H1 (cell line): ENCODE results near the gene RNF215. TPM values are rescaled to one million over a fixed set of nuclear protein-coding genes. Genes with fewer than 3 reads are reported as not detected.
A peak's percentile ranks its signal among the peaks of the same experiment; 100 is the strongest.

Source experiments
- CTCF ChIA-PET: fragments of 300-600 bp; sonication (Branson Sonifier 250); formaldehyde crosslinking; loops from one replicate; lab custom pipeline; 2021; ENCODE audit not compliant: partially characterized antibody; lab: Charles Lee
- POLR2A ChIA-PET: fragments of 300-600 bp; sonication (Branson Sonifier 250); formaldehyde crosslinking; loops from one replicate; lab custom pipeline; 2021; ENCODE audit warnings: inconsistent platforms; ENCODE audit not compliant: partially characterized antibody; lab: Charles Lee
- DNase-seq, 2 experiments: peaks; one replicate each; pipeline versions ENCODE4 v3.0.0 to v3.0.0-alpha.2; 2010 to 2022; ENCODE audit warnings: low spot score in 2 of 2, low read depth in 1 of 2, mixed read lengths in 1 of 2
- FAIRE-seq: peaks from 2 replicates; lab custom pipeline; 2011; peaks lifted over from hg19 to GRCh38; lab: Jason Lieb, UNC
- H2AFZ ChIP-seq: 2 replicates; pipeline ENCODE4 v1.8.1; 2012; ENCODE audit warnings: low read length, inconsistent platforms
- H2AK5ac ChIP-seq: 2 replicates; pipeline ENCODE4 v1.6.1; 2013; ENCODE audit warnings: low read depth, low read length
- H2BK120ac ChIP-seq: replicated peaks from 2 replicates; pipeline ENCODE3; 2013; ENCODE audit warnings: low read depth, low read length, inconsistent platforms
- H2BK12ac ChIP-seq: 2 replicates; pipeline ENCODE4 v1.6.1; 2013; ENCODE audit warnings: low read depth, low read length
- H2BK15ac ChIP-seq: 2 replicates; pipeline ENCODE4 v1.6.1; 2013; ENCODE audit warnings: low read length
- H2BK20ac ChIP-seq: 2 replicates; pipeline ENCODE4 v1.6.1; 2013; ENCODE audit warnings: low read length
- H2BK5ac ChIP-seq: 2 replicates; pipeline ENCODE4 v1.6.1; 2013; ENCODE audit warnings: low read depth, low read length
- H3K14ac ChIP-seq: 2 replicates; pipeline ENCODE4 v1.6.1; 2013; ENCODE audit warnings: inconsistent platforms; ENCODE audit not compliant: insufficient read length
- H3K18ac ChIP-seq: 2 replicates; pipeline ENCODE4 v1.6.1; 2013; ENCODE audit warnings: low read length; ENCODE audit errors: extremely low read depth
- H3K23ac ChIP-seq: 2 replicates; pipeline ENCODE4 v1.6.1; 2013; ENCODE audit warnings: inconsistent platforms; ENCODE audit not compliant: insufficient read length
- H3K23me2 ChIP-seq: 2 replicates; pipeline ENCODE4 v1.6.1; 2013; ENCODE audit warnings: low read depth, low read length
- H3K27ac ChIP-seq: 2 replicates; pipeline ENCODE4 v1.6.1; 2011; ENCODE audit warnings: low read depth, low read length, inconsistent platforms
- H3K27me3 ChIP-seq, 4 experiments: replicated peaks in 1 of 4; 1 replicate in 1 of 4; 2 replicates in 3 of 4; pipeline versions ENCODE4 v1.6.1 to v1.8.1; 2011 to 2013; ENCODE audit warnings: low read length in 3 of 4, mild to moderate bottlenecking in 3 of 4, inconsistent platforms in 2 of 4, mixed read lengths in 2 of 4, moderate library complexity in 1 of 4; ENCODE audit not compliant: control insufficient read depth in 3 of 4, insufficient read depth in 3 of 4; ENCODE audit errors: extremely low read depth in 1 of 4
- H3K36me3 ChIP-seq, 4 experiments: 2 replicates each; pipeline versions ENCODE4 v1.6.1 to v1.8.1; 2011 to 2013; ENCODE audit warnings: mild to moderate bottlenecking in 4 of 4, low read length in 3 of 4, moderate library complexity in 2 of 4, control low read depth in 1 of 4, inconsistent platforms in 1 of 4; ENCODE audit not compliant: insufficient read depth in 4 of 4, control insufficient read depth in 2 of 4
- H3K4ac ChIP-seq: replicated peaks from 2 replicates; pipeline ENCODE3; 2013; ENCODE audit warnings: low read length, low read depth, mixed read lengths, inconsistent platforms; ENCODE audit not compliant: insufficient read length
- H3K4me1 ChIP-seq, 4 experiments: replicated peaks in 1 of 4; 1 replicate in 1 of 4; 2 replicates in 3 of 4; pipeline versions ENCODE4 v1.6.1 to v1.8.1; 2011 to 2013; ENCODE audit warnings: low read length in 3 of 4, inconsistent platforms in 2 of 4, mixed read lengths in 1 of 4; ENCODE audit not compliant: insufficient read depth in 4 of 4, control insufficient read depth in 3 of 4
- H3K4me2 ChIP-seq, 2 experiments: 2 replicates each; pipeline versions ENCODE4 v1.6.1 to v1.8.1; 2011 to 2013; ENCODE audit warnings: low read depth in 2 of 2, low read length in 2 of 2, control low read depth in 1 of 2, inconsistent platforms in 1 of 2, mild to moderate bottlenecking in 1 of 2; ENCODE audit not compliant: insufficient read depth in 1 of 2
- H3K4me3 ChIP-seq, 4 experiments: fragments of 200-600, 300-600 bp in 1 of 4; sonication (generic), shearing (Covaris generic), sonication (Bioruptor Twin) in 1 of 4; 2 replicates each; pipeline versions ENCODE4 v1.5.1 to v1.8.1; 2011 to 2016; ENCODE audit warnings: low read length in 4 of 4, low read depth in 3 of 4, control low read depth in 2 of 4, inconsistent platforms in 2 of 4, mild to moderate bottlenecking in 2 of 4, mixed read lengths in 1 of 4, moderate library complexity in 1 of 4; ENCODE audit not compliant: insufficient read depth in 2 of 4; ENCODE audit errors: extremely low read depth in 1 of 4
- H3K56ac ChIP-seq: replicated peaks from 2 replicates; pipeline ENCODE3; 2013; ENCODE audit warnings: low read depth, mild to moderate bottlenecking, mixed read lengths, low read length, inconsistent platforms; ENCODE audit not compliant: insufficient read length
- H3K79me1 ChIP-seq: 2 replicates; pipeline ENCODE4 v1.6.1; 2013; ENCODE audit warnings: low read depth, low read length, control low read depth
- H3K79me2 ChIP-seq, 2 experiments: 2 replicates each; pipeline versions ENCODE4 v1.6.1 to v1.8.1; 2012 to 2013; ENCODE audit warnings: low read length in 2 of 2, mild to moderate bottlenecking in 2 of 2, inconsistent platforms in 1 of 2; ENCODE audit not compliant: insufficient read depth in 2 of 2, control insufficient read depth in 1 of 2
- H3K9ac ChIP-seq, 4 experiments: replicated peaks in 1 of 4; 1 replicate in 1 of 4; 2 replicates in 3 of 4; pipeline versions ENCODE4 v1.6.1 to v1.8.1; 2011 to 2013; ENCODE audit warnings: low read depth in 3 of 4, low read length in 3 of 4, control low read depth in 2 of 4, mild to moderate bottlenecking in 2 of 4, moderate library complexity in 2 of 4, inconsistent platforms in 1 of 4; ENCODE audit errors: extremely low read depth in 1 of 4
- H3K9me3 ChIP-seq, 2 experiments: 2 replicates each; pipeline versions ENCODE4 v1.6.1 to v1.8.1; 2012 to 2013; ENCODE audit warnings: mild to moderate bottlenecking in 2 of 2, moderate library complexity in 2 of 2, control low read depth in 1 of 2, inconsistent platforms in 1 of 2, low read depth in 1 of 2, low read length in 1 of 2, mixed read lengths in 1 of 2; ENCODE audit not compliant: insufficient read depth in 2 of 2
- H4K20me1 ChIP-seq, 2 experiments: replicated peaks in 1 of 2; 2 replicates each; pipeline versions ENCODE3 to v1.8.1; 2011 to 2013; ENCODE audit warnings: inconsistent platforms in 2 of 2, low read length in 2 of 2, mild to moderate bottlenecking in 1 of 2; ENCODE audit not compliant: insufficient read depth in 2 of 2, control insufficient read depth in 1 of 2
- H4K5ac ChIP-seq: 2 replicates; pipeline ENCODE4 v1.6.1; 2013; ENCODE audit warnings: low read length, low read depth, mixed read lengths, inconsistent platforms; ENCODE audit not compliant: insufficient read length
- H4K8ac ChIP-seq: 2 replicates; pipeline ENCODE4 v1.8.0; 2013; ENCODE audit warnings: mild to moderate bottlenecking, moderate library complexity, low read length, inconsistent platforms; ENCODE audit not compliant: insufficient read depth; ENCODE audit errors: extremely low read depth
- H4K91ac ChIP-seq: replicated peaks from 2 replicates; pipeline ENCODE3; 2013; ENCODE audit warnings: low read length, mixed read lengths, inconsistent platforms; ENCODE audit not compliant: insufficient read length
- BRCA1 ChIP-seq: IDR thresholded peaks from 2 replicates; pipeline ENCODE4 v1.6.1; 2012; ENCODE audit warnings: low read depth, low read length, improper control_type of control experiment
- CHD1 ChIP-seq: IDR thresholded peaks from 2 replicates; pipeline ENCODE4 v1.6.1; 2012; ENCODE audit warnings: low read depth, low read length, improper control_type of control experiment
- CHD2 ChIP-seq: IDR thresholded peaks from 2 replicates; pipeline ENCODE4 v1.6.1; 2012; ENCODE audit warnings: low read length, improper control_type of control experiment
- EZH2 ChIP-seq: fragments of 200-600 bp; sonication (generic); IDR thresholded peaks from 2 replicates; pipeline ENCODE4 v1.7.1; 2012; ENCODE audit warnings: low read depth, mild to moderate bottlenecking, moderate library complexity, low read length, inconsistent platforms; ENCODE audit not compliant: severe bottlenecking
- FOSL1 ChIP-seq: IDR thresholded peaks from 2 replicates; pipeline ENCODE4 v1.6.1; 2011; ENCODE audit warnings: mild to moderate bottlenecking, low read depth, low read length, moderate library complexity; ENCODE audit not compliant: insufficient read depth
- KDM5A ChIP-seq: fragments of 200-600 bp; IDR thresholded peaks from 2 replicates; pipeline ENCODE4 v1.7.1; 2012; ENCODE audit warnings: mild to moderate bottlenecking, low read length, inconsistent platforms, mixed read lengths
- MAX ChIP-seq: IDR thresholded peaks from 2 replicates; pipeline ENCODE4 v1.6.1; 2012; ENCODE audit warnings: inconsistent platforms
- NANOG ChIP-seq: IDR thresholded peaks from 2 replicates; pipeline ENCODE4 v1.6.1; 2011; ENCODE audit warnings: low read length, low read depth, mild to moderate bottlenecking, inconsistent platforms; ENCODE audit not compliant: insufficient read depth, poor library complexity, severe bottlenecking
- WGBS, 2 experiments: shearing (Covaris generic) in 1 of 2; methylation state at CpG; one replicate each; pipeline versions ENCODE4 v1.1.6 to v1.1.7; 2013 to 2015; ENCODE audit warnings: low lambda C conversion rate in 2 of 2, mixed read lengths in 2 of 2, inconsistent platforms in 1 of 2, low coverage in 1 of 2, missing lambda C conversion rate in 1 of 2; ENCODE audit not compliant: insufficient replicate concordance in 2 of 2, insufficient coverage in 1 of 2, insufficient read length in 1 of 2; ENCODE audit errors: extremely low coverage in 1 of 2, missing lambda C conversion rate in 1 of 2; 5-methylcytosine and 5-hydroxymethylcytosine counted together
- polyA plus RNA-seq, 7 experiments: library from polyadenylated mRNA; depleted of rRNA in 3 of 7; stranded (reverse) in 5 of 7; unstranded in 2 of 7; fragments of >200 nt in 5 of 7; fragments of 200-250 nt in 2 of 7; gene quantifications; 1 replicate in 5 of 7; 2 replicates in 1 of 7; 4 replicates in 1 of 7; pipeline versions ENCODE4 v1.2.1 to v1.2.3, GENCODE V29; 2011 to 2013; ENCODE audit warnings: missing spikeins in 2 of 7, mixed read lengths in 2 of 7
- total RNA-seq: library from RNA; stranded (reverse); fragmentation: NEBNext Ultra II Directional; extraction: Animal tissue kit (Norgen Biotek cat#: 25700); gene quantifications from 2 replicates; pipeline ENCODE4 v1.2.1, GENCODE V29; 2021
- TF ChIP-seq, protein P1 (sequence below): IDR thresholded peaks from 2 replicates; pipeline ENCODE4 v1.6.1; 2012; ENCODE audit warnings: inconsistent platforms

RNF215 gene
- total and polyA plus RNA-seq, 2 of the 8 experiments (the other 6 are each of a cell fraction or from before 2014, with no cell fraction given), result 13.1 to 19.0 TPM

- 2% methylated on average over 79 of the region's 91 CpGs; no CpG with 5 or more reads in 1 of the 2 experiments for WGBS, 2 experiments
- H3K4me2 ChIP-seq, result peak within 1 kb of the TSS; percentile 74 to 98
- TF ChIP-seq MAX (peak; percentile 50), EZH2 (no peak), FOSL1 (no peak), CHD2 (peak; percentile 79), NANOG (no peak), CHD1 (no peak), BRCA1 (peak; percentile 64), KDM5A (peak; percentile 51; the same call in 1 of the 2 replicates)
- TF ChIP-seq, protein P1, sequence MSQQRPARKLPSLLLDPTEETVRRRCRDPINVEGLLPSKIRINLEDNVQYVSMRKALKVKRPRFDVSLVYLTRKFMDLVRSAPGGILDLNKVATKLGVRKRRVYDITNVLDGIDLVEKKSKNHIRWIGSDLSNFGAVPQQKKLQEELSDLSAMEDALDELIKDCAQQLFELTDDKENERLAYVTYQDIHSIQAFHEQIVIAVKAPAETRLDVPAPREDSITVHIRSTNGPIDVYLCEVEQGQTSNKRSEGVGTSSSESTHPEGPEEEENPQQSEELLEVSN, result peak; percentile 55; the same call in 1 of the 2 replicates
These were observed 30.6 kb downstream of the RNF215 start, which contains the start of the genes CCDC157 and SF3A1 for GRCh38 chr22:30356449-30357235. CCDC157 (plus strand) TSS chr22:30357007; CDS start chr22:30366001, 8,994 bp downstream. SF3A1 (minus strand) TSS chr22:30356894; CDS start chr22:30356792, 102 bp downstream.

More at GRCh38 chr22:30356449-30357235, 30.6 kb downstream of the RNF215 start, which contains the start of the genes CCDC157 and SF3A1:
- peaks cover 2 to 11% (median 4%) of the 10 kb centered on the region in 4 experiments; a peak in 6 of 7 replicates for H3K4me1 ChIP-seq
- no peak within 1 kb of the TSS for H2BK120ac ChIP-seq
- peak within 1 kb of the TSS; percentile 92 for H2BK5ac ChIP-seq
- H3K18ac ChIP-seq, result peak within 1 kb of the TSS; percentile 99
- H3K23ac ChIP-seq, result no peak within 1 kb of the TSS
- H3K9me3 ChIP-seq, result no peaks in the 10 kb centered on the region
- H3K4ac ChIP-seq, result peak within 1 kb of the TSS; percentile 20
- FAIRE-seq, result no peak
- H4K8ac ChIP-seq, result peak within 1 kb of the TSS; percentile 100
- ChIA-PET CTCF (interaction anchor here (0.8 to 2.1 kb wide), 2 partner anchors 69 to 75 kb away, joined by 3 to 9 read pairs; no protein-coding TSS in a partner anchor), POLR2A (interaction anchor here (0.7 to 11.5 kb wide), 33 partner anchors 9 to 1031 kb away, joined by 3 to 129 read pairs (median 4); partner anchors contain the start of genes CASTOR1, MTFP1, RNF215 and SEC14L2)
- peak within 1 kb of the TSS; percentile 82 for H4K5ac ChIP-seq
- H3K23me2 ChIP-seq, result peaks cover 2% of the 10 kb centered on the region; the same call in 1 of the 2 replicates
- peaks cover 17% of the 10 kb centered on the region for H3K79me1 ChIP-seq
- peak within 1 kb of the TSS; percentile 95; the same call in 1 of the 2 replicates for H2BK15ac ChIP-seq
- H4K20me1 ChIP-seq, result peaks cover 8 to 13% of the 10 kb centered on the region in 2 experiments
- no peak within 1 kb of the TSS for H2AK5ac ChIP-seq
- H2BK20ac ChIP-seq, result no peak within 1 kb of the TSS
- DNase-seq, result peak; percentile 72 to 91
- peak within 1 kb of the TSS; percentile 93 for H3K27ac ChIP-seq
- no peak within 1 kb of the TSS for H3K14ac ChIP-seq
- peak within 1 kb of the TSS; percentile 78 to 93 (median 91) for H3K4me3 ChIP-seq
- H3K9ac ChIP-seq, result peak within 1 kb of the TSS; percentile 92 to 99 (median 96)
- peak within 1 kb of the TSS; percentile 73 for H2AFZ ChIP-seq
- peaks cover 15 to 40% of the 10 kb centered on the region in 2 experiments for H3K79me2 ChIP-seq
- peak within 1 kb of the TSS; percentile 75; the same call in 1 of the 2 replicates for H2BK12ac ChIP-seq
- H3K36me3 ChIP-seq, result peaks cover 4 to 18% (median 15%) of the 10 kb centered on the region in 4 experiments; a peak in 7 of 8 replicates
- peak within 1 kb of the TSS; percentile 92 for H3K56ac ChIP-seq
- H3K27me3 ChIP-seq, result no peaks in the 10 kb centered on the region
- peak within 1 kb of the TSS; percentile 97 for H4K91ac ChIP-seq
